ENCODE data around the gene NTHL1.

NTHL1 gene

DNA sequence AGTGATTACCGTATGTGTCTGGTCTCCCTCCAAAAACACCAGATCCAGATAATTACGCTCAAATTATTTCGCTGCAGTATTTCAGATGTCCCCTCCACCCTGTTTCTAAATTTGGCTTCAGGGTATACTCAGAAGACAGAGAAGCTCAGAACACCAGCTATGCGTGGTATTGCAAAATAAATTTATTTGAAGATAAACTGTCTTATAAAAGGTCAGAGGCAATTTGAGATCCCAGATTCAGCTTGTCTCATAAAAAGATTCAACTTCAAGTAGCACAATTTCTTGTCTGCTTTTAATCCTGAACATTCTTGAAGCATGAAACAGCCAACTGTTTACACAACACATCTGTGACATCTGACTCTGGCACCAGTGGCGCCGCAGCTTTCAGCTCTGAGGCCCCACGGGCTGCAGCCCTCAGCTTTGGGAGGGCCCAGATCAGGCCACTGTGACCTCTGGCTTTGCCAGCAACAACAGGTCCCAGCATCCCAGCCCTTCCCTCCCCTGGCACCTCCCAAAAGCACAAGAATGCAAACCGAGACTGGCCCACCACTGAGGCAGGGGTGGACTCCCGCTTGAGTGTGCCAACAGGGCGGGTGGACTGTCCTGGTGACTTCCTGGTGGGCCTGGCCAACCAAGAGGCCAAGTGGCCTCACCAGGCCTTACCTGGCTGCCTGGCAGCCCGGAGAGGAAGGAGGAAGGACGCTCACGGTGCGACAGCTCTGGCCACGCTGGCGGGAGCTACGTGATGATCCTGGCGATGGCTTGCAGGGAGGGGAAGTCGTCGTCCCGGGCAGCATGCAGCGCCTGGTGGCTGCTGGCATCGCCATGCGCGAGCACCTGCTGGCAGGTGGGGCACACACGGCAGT lies 49.9 kb downstream of the NTHL1 start:
- TF ChIP-seq, protein P1, sequence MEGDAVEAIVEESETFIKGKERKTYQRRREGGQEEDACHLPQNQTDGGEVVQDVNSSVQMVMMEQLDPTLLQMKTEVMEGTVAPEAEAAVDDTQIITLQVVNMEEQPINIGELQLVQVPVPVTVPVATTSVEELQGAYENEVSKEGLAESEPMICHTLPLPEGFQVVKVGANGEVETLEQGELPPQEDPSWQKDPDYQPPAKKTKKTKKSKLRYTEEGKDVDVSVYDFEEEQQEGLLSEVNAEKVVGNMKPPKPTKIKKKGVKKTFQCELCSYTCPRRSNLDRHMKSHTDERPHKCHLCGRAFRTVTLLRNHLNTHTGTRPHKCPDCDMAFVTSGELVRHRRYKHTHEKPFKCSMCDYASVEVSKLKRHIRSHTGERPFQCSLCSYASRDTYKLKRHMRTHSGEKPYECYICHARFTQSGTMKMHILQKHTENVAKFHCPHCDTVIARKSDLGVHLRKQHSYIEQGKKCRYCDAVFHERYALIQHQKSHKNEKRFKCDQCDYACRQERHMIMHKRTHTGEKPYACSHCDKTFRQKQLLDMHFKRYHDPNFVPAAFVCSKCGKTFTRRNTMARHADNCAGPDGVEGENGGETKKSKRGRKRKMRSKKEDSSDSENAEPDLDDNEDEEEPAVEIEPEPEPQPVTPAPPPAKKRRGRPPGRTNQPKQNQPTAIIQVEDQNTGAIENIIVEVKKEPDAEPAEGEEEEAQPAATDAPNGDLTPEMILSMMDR (IDR thresholded peaks at IDR 0.05; ENCODE audit: unreplicated experiment in 3 of 3), result no peak

GRCh38 chr16:1993731-1994131 lies 53.9 kb downstream of the NTHL1 start:
- peaks cover 5% of the 10 kb centered on the region for H3K4me1 Mint-ChIP-seq
- peaks cover 16% of the 10 kb centered on the region for H3K36me3 Mint-ChIP-seq (ENCODE audit: low read depth)
- H3K9me3 Mint-ChIP-seq, result no peaks in the 10 kb centered on the region
- peak overlapping the region in 2 of 3 experiments; percentile 35 to 54 for H3K27ac Mint-ChIP-seq
- TF ChIP-seq, protein P1 (IDR thresholded peaks at IDR 0.05; ENCODE audit: unreplicated experiment in 3 of 3), result no peak
- H3K27me3 Mint-ChIP-seq (ENCODE audit: low read depth), result peaks cover 47% of the 10 kb centered on the region
- peak overlapping the region; percentile 33 to 68 (median 52) for H3K4me3 Mint-ChIP-seq

More for the DNA sequence above, 49.9 kb downstream of the NTHL1 start:
- no peak overlapping the region for H3K4me3 Mint-ChIP-seq
- peaks cover 23% of the 10 kb centered on the region for H3K36me3 Mint-ChIP-seq (ENCODE audit: low read depth)
- no peaks in the 10 kb centered on the region for H3K4me1 Mint-ChIP-seq
- no peaks in the 10 kb centered on the region for H3K9me3 Mint-ChIP-seq
- H3K27me3 Mint-ChIP-seq (ENCODE audit: low read depth), result peaks cover 19% of the 10 kb centered on the region
- no peak overlapping the region for H3K27ac Mint-ChIP-seq

GRCh38 chr16:1992704-1993317 lies 54.8 kb downstream of the NTHL1 start:
- peaks cover 56% of the 10 kb centered on the region for H3K27me3 Mint-ChIP-seq (ENCODE audit: low read depth)
- TF ChIP-seq, protein P1 (IDR thresholded peaks at IDR 0.05; ENCODE audit: unreplicated experiment in 3 of 3), result no peak
- H3K4me3 Mint-ChIP-seq, result no peak overlapping the region
- H3K9me3 Mint-ChIP-seq, result no peaks in the 10 kb centered on the region
- no peak overlapping the region for H3K27ac Mint-ChIP-seq
- peaks cover 9% of the 10 kb centered on the region for H3K4me1 Mint-ChIP-seq
- H3K36me3 Mint-ChIP-seq (ENCODE audit: low read depth), result peaks cover 14% of the 10 kb centered on the region

DNA sequence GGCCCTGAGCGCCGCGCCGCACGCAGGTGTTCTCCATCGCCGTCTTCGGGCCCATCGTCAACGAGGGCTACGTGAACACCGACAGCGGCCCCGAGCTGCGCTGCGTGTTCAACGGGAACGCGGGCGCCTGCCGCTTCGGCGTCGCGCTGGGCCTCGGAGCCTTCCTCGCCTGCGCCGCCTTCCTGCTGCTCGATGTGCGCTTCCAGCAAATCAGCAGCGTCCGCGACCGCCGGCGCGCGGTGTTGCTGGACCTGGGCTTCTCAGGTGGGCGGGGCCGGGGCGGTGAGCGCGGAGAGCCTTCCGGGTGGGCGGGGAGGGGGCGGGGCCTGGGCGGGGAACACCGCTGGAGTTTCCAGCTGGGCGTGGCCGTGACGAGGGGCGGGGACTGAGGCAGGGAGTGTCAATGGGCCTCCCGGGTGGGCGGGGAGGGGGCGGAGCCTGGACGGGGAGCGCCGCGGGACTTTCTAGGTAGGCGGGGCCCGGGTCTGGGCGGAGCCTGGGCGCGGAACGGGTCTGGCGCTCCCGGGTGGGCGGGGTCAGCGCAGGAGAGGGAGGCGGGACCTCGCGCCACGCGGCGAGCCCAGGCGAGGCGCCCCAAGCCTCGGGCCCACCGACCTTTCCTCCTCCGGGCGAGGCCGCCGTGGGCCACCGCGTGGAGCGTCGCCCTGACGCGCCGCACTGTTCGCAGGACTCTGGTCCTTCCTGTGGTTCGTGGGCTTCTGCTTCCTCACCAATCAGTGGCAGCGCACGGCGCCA lies 55.5 kb downstream of the NTHL1 start:
- peaks cover 10% of the 10 kb centered on the region for H3K36me3 Mint-ChIP-seq (ENCODE audit: low read depth)
- peak overlapping the region in 2 of 3 experiments; percentile 21 to 38 for H3K4me3 Mint-ChIP-seq
- TF ChIP-seq, protein P1 (IDR thresholded peaks at IDR 0.05; ENCODE audit: unreplicated experiment in 3 of 3), result no peak
- peaks cover 61% of the 10 kb centered on the region for H3K27me3 Mint-ChIP-seq (ENCODE audit: low read depth)
- H3K4me1 Mint-ChIP-seq, result peaks cover 9% of the 10 kb centered on the region
- H3K9me3 Mint-ChIP-seq, result no peaks in the 10 kb centered on the region
- no peak overlapping the region for H3K27ac Mint-ChIP-seq

DNA sequence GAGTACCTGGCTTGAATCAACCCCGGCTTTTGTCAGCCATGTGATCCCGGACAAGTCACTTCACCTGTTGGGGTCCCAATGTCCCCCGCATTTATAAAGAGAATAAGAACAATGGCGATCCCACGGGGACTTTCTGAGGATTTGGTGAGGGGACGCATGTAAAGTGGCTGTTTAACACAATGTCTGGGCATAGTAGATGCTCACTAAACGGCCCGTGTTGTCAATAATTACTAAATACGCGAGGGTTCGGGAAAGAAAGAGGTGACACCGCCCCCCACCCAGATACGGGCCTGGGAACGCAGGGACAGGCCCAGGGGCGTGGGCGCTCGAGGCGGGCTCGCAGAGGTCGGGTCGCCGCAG lies 56.1 kb downstream of the NTHL1 start:
- peak overlapping the region in 2 of 3 experiments; percentile 56 to 57 for H3K4me3 Mint-ChIP-seq
- peaks cover 66% of the 10 kb centered on the region for H3K27me3 Mint-ChIP-seq (ENCODE audit: low read depth)
- no peak overlapping the region for H3K27ac Mint-ChIP-seq
- no peaks in the 10 kb centered on the region for H3K9me3 Mint-ChIP-seq
- TF ChIP-seq, protein P1 (IDR thresholded peaks at IDR 0.05; ENCODE audit: unreplicated experiment in 3 of 3), result no peak
- peaks cover 9% of the 10 kb centered on the region for H3K4me1 Mint-ChIP-seq
- H3K36me3 Mint-ChIP-seq (ENCODE audit: low read depth), result peaks cover 14% of the 10 kb centered on the region

All from nephron (organoid).